ENCODE measurements around the gene AFF1.

Gene AFF1

GRCh38 chr4:87067124-87067885, 132.5 kb downstream of the AFF1 start:
- Histone ChIP-seq H3K36me3 (replicated peaks in 1 of 2; ENCODE audit: control insufficient read depth in 2 of 2, insufficient read depth in 2 of 2, low read length in 2 of 2) (no peaks in the 10 kb centered on the region), H3K79me1 (ENCODE audit: low read depth, low read length) (peaks cover 2% of the 10 kb centered on the region), H3K18ac (ENCODE audit: low read length) (no peak overlapping the region), H3K14ac (ENCODE audit: low read length) (no peak overlapping the region), H3K9ac (ENCODE audit: low read depth, low read length, poor library complexity) (no peak overlapping the region), H2BK120ac (ENCODE audit: low read depth, low read length) (no peak overlapping the region), H2AK5ac (ENCODE audit: low read depth, low read length) (no peak overlapping the region), H3K23ac (ENCODE audit: low read depth, low read length, poor library complexity) (no peak overlapping the region), H2BK12ac (ENCODE audit: low read length) (no peak overlapping the region), H3K4me2 (ENCODE audit: insufficient read depth, low read length, poor library complexity, severe bottlenecking) (no peak overlapping the region), H2BK15ac (ENCODE audit: low read length) (no peak overlapping the region), H4K8ac (ENCODE audit: low read depth, low read length) (no peak overlapping the region), H2BK5ac (ENCODE audit: low read length) (no peak overlapping the region), H4K91ac (ENCODE audit: low read depth, low read length, poor library complexity) (no peak overlapping the region), H3K9me3 (replicated peaks in 1 of 2; ENCODE audit: control insufficient read depth in 2 of 2, insufficient read depth in 1 of 2, low read depth in 1 of 2, low read length in 2 of 2) (no peaks in the 10 kb centered on the region), H2AFZ (ENCODE audit: low read length) (no peak overlapping the region), H3K27ac (replicated peaks; ENCODE audit: low read length) (no peak overlapping the region), H3K4me1 (ENCODE audit: control insufficient read depth in 2 of 2, insufficient read depth in 1 of 2, low read depth in 1 of 2, low read length in 2 of 2) (peaks cover 5 to 18% of the 10 kb centered on the region in 2 donors), H3K4me3 (ENCODE audit: low read length in 2 of 2) (no peak overlapping the region), H3K27me3 (ENCODE audit: control insufficient read depth in 3 of 3, insufficient read depth in 3 of 3, low read depth in 1 of 3, low read length in 3 of 3) (no peaks in the 10 kb centered on the region), H3K4ac (ENCODE audit: low read length) (no peak overlapping the region)
- no peak for DNase-seq (ENCODE audit: low spot score)
- WGBS, 2 donors (ENCODE audit: extremely low coverage in 2 of 2, insufficient read length in 2 of 2, insufficient replicate concordance in 1 of 2), result no CpG with 5 or more reads among the region's 2 CpGs

DNA sequence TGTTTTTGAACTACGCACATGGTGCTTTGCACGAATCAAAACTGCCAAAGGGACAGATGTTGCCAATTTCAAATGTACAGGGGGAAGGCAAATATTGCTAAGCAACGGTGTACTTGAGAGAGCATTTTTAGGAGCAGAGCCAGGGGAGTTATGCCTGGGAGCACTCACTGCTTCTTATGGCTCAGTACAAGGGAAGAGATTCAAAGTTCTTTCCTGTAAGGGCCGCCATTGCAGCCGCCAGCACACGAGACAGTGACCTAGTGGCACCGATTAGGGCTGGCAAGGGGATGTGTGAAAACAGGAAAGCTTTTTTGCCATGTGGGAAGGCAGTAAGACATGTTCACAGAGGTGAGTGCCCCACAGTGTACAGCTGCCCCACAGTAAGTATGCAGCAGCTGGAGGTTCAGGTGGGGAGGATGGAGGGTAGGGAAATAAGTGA, 133.8 kb downstream of the AFF1 start:
- no peaks in the 10 kb centered on the region for H3K36me3 ChIP-seq (replicated peaks in 1 of 2; ENCODE audit: control insufficient read depth in 2 of 2, insufficient read depth in 2 of 2, low read length in 2 of 2)
- H3K4me1 ChIP-seq (ENCODE audit: control insufficient read depth in 2 of 2, insufficient read depth in 1 of 2, low read depth in 1 of 2, low read length in 2 of 2), result peaks cover 5 to 23% of the 10 kb centered on the region in 2 donors
- no peaks in the 10 kb centered on the region for H3K27me3 ChIP-seq (ENCODE audit: control insufficient read depth in 3 of 3, insufficient read depth in 3 of 3, low read depth in 1 of 3, low read length in 3 of 3)
- no peak overlapping the region for H2BK12ac ChIP-seq (ENCODE audit: low read length)
- WGBS, 2 donors (ENCODE audit: extremely low coverage in 2 of 2, insufficient read length in 2 of 2, insufficient replicate concordance in 1 of 2), result no CpG with 5 or more reads among the region's 7 CpGs
- H2AK5ac ChIP-seq (ENCODE audit: low read depth, low read length), result no peak overlapping the region
- no peak overlapping the region for H4K8ac ChIP-seq (ENCODE audit: low read depth, low read length)
- no peaks in the 10 kb centered on the region for H3K79me1 ChIP-seq (ENCODE audit: low read depth, low read length)
- H2AFZ ChIP-seq (ENCODE audit: low read length), result no peak overlapping the region
- no peak overlapping the region for H3K4ac ChIP-seq (ENCODE audit: low read length)
- H3K4me3 ChIP-seq (ENCODE audit: low read length in 2 of 2), result no peak overlapping the region
- DNase-seq (ENCODE audit: low spot score), result no peak
- H4K91ac ChIP-seq (ENCODE audit: low read depth, low read length, poor library complexity), result no peak overlapping the region
- no peak overlapping the region for H2BK120ac ChIP-seq (ENCODE audit: low read depth, low read length)
- H3K23ac ChIP-seq (ENCODE audit: low read depth, low read length, poor library complexity), result no peak overlapping the region
- H3K9me3 ChIP-seq (replicated peaks in 1 of 2; ENCODE audit: control insufficient read depth in 2 of 2, insufficient read depth in 1 of 2, low read depth in 1 of 2, low read length in 2 of 2), result no peaks in the 10 kb centered on the region
- H3K9ac ChIP-seq (ENCODE audit: low read depth, low read length, poor library complexity), result no peak overlapping the region
- no peak overlapping the region for H3K4me2 ChIP-seq (ENCODE audit: insufficient read depth, low read length, poor library complexity, severe bottlenecking)
- no peak overlapping the region for H2BK5ac ChIP-seq (ENCODE audit: low read length)
- no peak overlapping the region for H3K14ac ChIP-seq (ENCODE audit: low read length)
- H2BK15ac ChIP-seq (ENCODE audit: low read length), result no peak overlapping the region
- H3K27ac ChIP-seq (replicated peaks; ENCODE audit: low read length), result no peak overlapping the region
- no peak overlapping the region for H3K18ac ChIP-seq (ENCODE audit: low read length)

DNA sequence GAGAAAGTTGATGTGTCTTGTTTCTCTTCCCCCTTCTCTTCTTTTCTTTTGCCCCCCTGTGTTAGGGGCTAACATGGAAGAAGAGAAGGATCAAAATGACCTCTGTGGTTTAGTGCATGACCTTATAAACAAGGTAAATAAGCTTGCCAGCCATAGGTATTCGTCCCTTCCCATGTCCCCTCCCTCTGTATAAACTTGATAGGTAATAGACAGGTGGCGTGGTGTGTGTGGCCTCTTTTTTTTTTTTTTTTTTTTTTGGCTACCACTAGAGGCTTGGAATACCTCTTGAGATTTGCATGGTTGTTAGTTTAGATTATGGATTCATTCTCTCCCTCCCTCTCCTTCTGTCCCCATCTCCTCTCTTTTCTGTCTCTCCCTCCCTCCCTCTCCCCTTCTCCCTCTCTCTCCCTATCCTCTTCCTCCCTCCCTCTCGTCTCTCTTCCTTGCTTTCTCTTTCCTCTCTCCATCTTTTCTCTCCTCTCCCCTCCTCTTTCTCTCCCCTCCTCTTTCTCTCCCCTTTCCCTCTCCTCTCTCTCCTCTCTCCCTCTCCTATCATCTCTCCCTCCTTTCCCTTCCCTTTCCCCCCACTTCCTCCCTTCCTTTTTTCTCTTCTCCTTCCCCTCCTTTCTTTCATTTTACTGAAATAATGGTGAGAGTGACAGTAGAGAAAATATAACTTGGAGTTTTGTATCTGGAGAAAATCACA, 134.4 kb downstream of the AFF1 start:
- H2AFZ ChIP-seq (ENCODE audit: low read length), result no peak overlapping the region
- H3K4me3 ChIP-seq (ENCODE audit: low read length in 2 of 2), result no peak overlapping the region
- H3K18ac ChIP-seq (ENCODE audit: low read length), result no peak overlapping the region
- no peaks in the 10 kb centered on the region for H3K79me1 ChIP-seq (ENCODE audit: low read depth, low read length)
- WGBS, 2 donors (ENCODE audit: extremely low coverage in 2 of 2, insufficient read length in 2 of 2, insufficient replicate concordance in 1 of 2), result no CpG with 5 or more reads among the region's 3 CpGs
- no peak overlapping the region for H4K91ac ChIP-seq (ENCODE audit: low read depth, low read length, poor library complexity)
- H3K9ac ChIP-seq (ENCODE audit: low read depth, low read length, poor library complexity), result no peak overlapping the region
- DNase-seq (ENCODE audit: low spot score), result no peak
- H3K4me2 ChIP-seq (ENCODE audit: insufficient read depth, low read length, poor library complexity, severe bottlenecking), result no peak overlapping the region
- no peak overlapping the region for H3K27ac ChIP-seq (replicated peaks; ENCODE audit: low read length)
- H3K4ac ChIP-seq (ENCODE audit: low read length), result no peak overlapping the region
- no peak overlapping the region for H3K23ac ChIP-seq (ENCODE audit: low read depth, low read length, poor library complexity)
- H3K27me3 ChIP-seq (ENCODE audit: control insufficient read depth in 3 of 3, insufficient read depth in 3 of 3, low read depth in 1 of 3, low read length in 3 of 3), result no peaks in the 10 kb centered on the region
- H2AK5ac ChIP-seq (ENCODE audit: low read depth, low read length), result no peak overlapping the region
- H2BK12ac ChIP-seq (ENCODE audit: low read length), result no peak overlapping the region
- no peak overlapping the region for H3K14ac ChIP-seq (ENCODE audit: low read length)
- no peak overlapping the region for H2BK15ac ChIP-seq (ENCODE audit: low read length)
- H3K4me1 ChIP-seq (ENCODE audit: control insufficient read depth in 2 of 2, insufficient read depth in 1 of 2, low read depth in 1 of 2, low read length in 2 of 2), result peaks cover 6 to 29% of the 10 kb centered on the region in 2 donors
- no peak overlapping the region for H2BK120ac ChIP-seq (ENCODE audit: low read depth, low read length)
- no peaks in the 10 kb centered on the region for H3K36me3 ChIP-seq (replicated peaks in 1 of 2; ENCODE audit: control insufficient read depth in 2 of 2, insufficient read depth in 2 of 2, low read length in 2 of 2)
- H2BK5ac ChIP-seq (ENCODE audit: low read length), result no peak overlapping the region
- H4K8ac ChIP-seq (ENCODE audit: low read depth, low read length), result no peak overlapping the region
- H3K9me3 ChIP-seq (replicated peaks in 1 of 2; ENCODE audit: control insufficient read depth in 2 of 2, insufficient read depth in 1 of 2, low read depth in 1 of 2, low read length in 2 of 2), result no peaks in the 10 kb centered on the region

GRCh38 chr4:87071401-87071800, 136.6 kb downstream of the AFF1 start:
- H3K9me3 ChIP-seq (replicated peaks in 1 of 2; ENCODE audit: control insufficient read depth in 2 of 2, insufficient read depth in 1 of 2, low read depth in 1 of 2, low read length in 2 of 2), result no peaks in the 10 kb centered on the region
- no peak overlapping the region for H3K4me2 ChIP-seq (ENCODE audit: insufficient read depth, low read length, poor library complexity, severe bottlenecking)
- no peak overlapping the region for H2BK5ac ChIP-seq (ENCODE audit: low read length)
- peaks cover 6 to 32% of the 10 kb centered on the region in 2 donors for H3K4me1 ChIP-seq (ENCODE audit: control insufficient read depth in 2 of 2, insufficient read depth in 1 of 2, low read depth in 1 of 2, low read length in 2 of 2)
- H3K18ac ChIP-seq (ENCODE audit: low read length), result no peak overlapping the region
- no peak overlapping the region for H2BK120ac ChIP-seq (ENCODE audit: low read depth, low read length)
- no peak overlapping the region for H4K91ac ChIP-seq (ENCODE audit: low read depth, low read length, poor library complexity)
- H3K27me3 ChIP-seq (ENCODE audit: control insufficient read depth in 3 of 3, insufficient read depth in 3 of 3, low read depth in 1 of 3, low read length in 3 of 3), result no peaks in the 10 kb centered on the region
- H2BK12ac ChIP-seq (ENCODE audit: low read length), result no peak overlapping the region
- H2BK15ac ChIP-seq (ENCODE audit: low read length), result no peak overlapping the region
- no CpG with 5 or more reads among the region's 3 CpGs for WGBS, 2 donors (ENCODE audit: extremely low coverage in 2 of 2, insufficient read length in 2 of 2, insufficient replicate concordance in 1 of 2)
- H4K8ac ChIP-seq (ENCODE audit: low read depth, low read length), result no peak overlapping the region
- no peak overlapping the region for H2AFZ ChIP-seq (ENCODE audit: low read length)
- H3K79me1 ChIP-seq (ENCODE audit: low read depth, low read length), result no peaks in the 10 kb centered on the region
- H3K9ac ChIP-seq (ENCODE audit: low read depth, low read length, poor library complexity), result no peak overlapping the region
- no peak overlapping the region for H3K14ac ChIP-seq (ENCODE audit: low read length)
- H3K36me3 ChIP-seq (replicated peaks in 1 of 2; ENCODE audit: control insufficient read depth in 2 of 2, insufficient read depth in 2 of 2, low read length in 2 of 2), result no peaks in the 10 kb centered on the region
- H2AK5ac ChIP-seq (ENCODE audit: low read depth, low read length), result no peak overlapping the region
- no peak overlapping the region for H3K27ac ChIP-seq (replicated peaks; ENCODE audit: low read length)
- no peak overlapping the region for H3K23ac ChIP-seq (ENCODE audit: low read depth, low read length, poor library complexity)
- no peak for DNase-seq (ENCODE audit: low spot score)
- H3K4ac ChIP-seq (ENCODE audit: low read length), result no peak overlapping the region
- no peak overlapping the region for H3K4me3 ChIP-seq (ENCODE audit: low read length in 2 of 2)
